HUES6 (cell line): ENCODE measurements around the gene SLC25A39.
A peak's percentile ranks its signal among the peaks of the same experiment; 100 is the strongest.

Source experiments
- H3K27ac ChIP-seq: 2 replicates; pipeline ENCODE4 v1.7.0; 2013; ENCODE audit warnings: low read depth, mild to moderate bottlenecking, low read length, inconsistent platforms
- H3K27me3 ChIP-seq: 2 replicates; pipeline ENCODE4 v1.6.1; 2013; ENCODE audit warnings: low read length; ENCODE audit not compliant: control insufficient read depth, insufficient read depth
- H3K36me3 ChIP-seq: 2 replicates; pipeline ENCODE4 v1.6.1; 2013; ENCODE audit warnings: low read length; ENCODE audit not compliant: control insufficient read depth, insufficient read depth
- H3K4me1 ChIP-seq: 2 replicates; pipeline ENCODE4 v1.6.1; 2013; ENCODE audit warnings: low read length; ENCODE audit not compliant: control insufficient read depth, insufficient read depth
- H3K4me3 ChIP-seq: 2 replicates; pipeline ENCODE4 v1.5.1; 2013; ENCODE audit warnings: low read depth, low read length
- H3K9ac ChIP-seq: one replicate; pipeline ENCODE4 v1.6.1; 2013; ENCODE audit warnings: mild to moderate bottlenecking, low read length
- H3K9me3 ChIP-seq: 2 replicates; pipeline ENCODE4 v1.6.1; 2013; ENCODE audit warnings: low read depth, low read length; ENCODE audit not compliant: control insufficient read depth, insufficient read depth

SLC25A39 gene

DNA sequence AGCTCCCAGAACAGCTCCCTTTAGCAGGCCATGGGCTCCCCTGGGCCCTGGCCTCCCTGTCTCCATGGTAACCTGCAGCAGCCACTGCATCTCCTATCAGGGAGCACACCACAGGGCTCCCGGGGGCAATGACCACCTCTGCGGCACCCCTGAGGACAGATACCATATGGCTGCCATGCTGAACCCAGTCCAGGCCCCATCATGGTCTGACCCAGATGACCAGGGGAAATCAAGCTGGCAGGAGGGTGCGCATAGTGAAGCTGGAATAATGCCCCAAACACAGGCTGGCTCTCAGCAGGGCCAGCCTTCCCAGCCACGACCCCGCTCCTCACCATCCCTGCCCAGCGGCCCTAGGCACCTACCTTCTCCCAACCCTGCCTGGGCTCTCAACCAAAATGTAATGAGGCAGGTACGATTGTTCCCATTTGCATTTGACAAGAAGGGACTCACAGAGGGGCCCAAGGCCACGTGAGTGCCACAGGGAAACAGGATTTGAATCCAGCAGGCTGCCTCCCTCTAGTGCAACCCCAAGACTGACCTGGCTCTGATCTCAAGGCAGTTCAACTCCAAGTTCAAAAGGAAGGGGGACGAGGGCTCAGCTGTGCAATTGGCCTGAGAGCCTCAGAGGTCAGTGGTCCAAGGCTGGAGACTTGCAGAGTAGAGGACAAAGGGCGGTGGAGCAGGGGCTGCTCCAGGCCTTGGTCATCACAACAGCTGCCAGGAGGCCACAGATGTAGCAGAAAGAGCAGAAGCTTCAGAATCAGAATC is 13.8 kb downstream of the SLC25A39 start:
- Histone ChIP-seq H3K9me3 (no peaks in the 10 kb centered on the region), H3K4me3 (no peak overlapping the region), H3K36me3 (no peaks in the 10 kb centered on the region), H3K27me3 (peaks cover 40% of the 10 kb centered on the region), H3K4me1 (peaks cover 42% of the 10 kb centered on the region), H3K9ac (no peak overlapping the region), H3K27ac (no peak overlapping the region)

DNA sequence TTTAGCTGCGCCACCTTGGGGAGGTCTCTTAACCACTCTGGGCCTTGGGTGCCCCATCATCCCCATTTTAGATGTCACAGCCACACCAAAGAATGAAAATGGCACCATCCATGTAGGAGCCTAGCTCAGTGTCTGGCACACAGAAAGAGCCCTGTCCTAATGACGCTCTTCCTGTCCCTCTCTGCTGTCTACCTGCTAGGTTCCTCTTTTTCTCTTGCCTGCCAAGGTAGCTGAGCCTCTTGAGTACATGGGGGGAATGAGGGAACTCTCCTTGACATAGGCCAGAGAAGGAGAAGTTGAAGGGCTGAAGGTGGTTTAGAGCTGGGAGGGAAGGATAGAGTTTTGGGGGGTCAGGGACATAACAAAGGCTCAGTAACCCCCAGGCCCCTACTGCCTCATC is 14.4 kb downstream of the SLC25A39 start:
- Histone ChIP-seq H3K4me1 (peaks cover 39% of the 10 kb centered on the region), H3K9ac (no peak overlapping the region), H3K27me3 (peaks cover 37% of the 10 kb centered on the region), H3K36me3 (no peaks in the 10 kb centered on the region), H3K27ac (no peak overlapping the region), H3K4me3 (no peak overlapping the region), H3K9me3 (no peaks in the 10 kb centered on the region)

DNA sequence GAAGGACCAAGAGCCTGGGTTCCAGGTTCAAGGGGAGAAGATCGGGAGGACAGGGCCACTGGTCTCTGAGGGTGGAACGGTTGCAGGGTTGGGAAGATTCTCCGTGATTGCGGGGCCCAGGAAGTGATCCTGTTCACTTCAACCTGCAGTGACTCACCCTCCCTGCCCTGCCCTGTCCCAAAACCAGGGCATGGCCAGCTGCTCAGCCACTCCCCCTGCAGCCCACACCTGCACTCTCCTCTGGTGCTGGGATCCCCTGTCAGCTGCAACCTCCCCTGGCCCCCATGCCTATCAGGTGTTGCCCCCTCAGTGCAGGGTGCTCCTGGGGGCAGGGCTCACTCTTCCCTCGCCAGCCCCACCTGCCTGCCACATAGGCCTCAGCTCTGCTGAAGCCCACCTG is 15.2 kb downstream of the SLC25A39 start:
- Histone ChIP-seq H3K27ac (no peak overlapping the region), H3K4me3 (peak overlapping the region; percentile 52; the same call in 1 of the 2 replicates), H3K4me1 (peaks cover 36% of the 10 kb centered on the region), H3K27me3 (peaks cover 30% of the 10 kb centered on the region), H3K9ac (no peak overlapping the region), H3K9me3 (no peaks in the 10 kb centered on the region), H3K36me3 (no peaks in the 10 kb centered on the region)

DNA sequence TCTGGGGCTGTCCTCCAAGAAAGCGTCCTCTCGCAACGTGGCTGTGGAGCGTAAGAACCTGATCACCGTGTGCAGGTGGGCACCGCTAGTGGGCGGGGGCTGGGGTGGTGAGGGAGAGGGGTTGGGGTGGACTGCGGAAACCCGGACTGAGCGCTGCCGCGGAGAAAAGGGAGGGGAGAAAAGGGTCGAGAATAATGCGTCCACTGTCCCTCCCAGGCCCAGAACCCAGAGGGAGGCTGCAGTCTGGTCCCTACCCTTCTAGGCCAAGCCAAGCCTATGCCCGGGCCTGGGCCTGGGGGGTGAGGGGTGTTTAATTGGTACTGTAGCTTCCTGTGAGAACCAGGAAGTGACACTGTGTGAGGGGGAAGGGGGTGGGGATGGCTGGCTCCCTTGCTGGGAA is 15.8 kb downstream of the SLC25A39 start:
- no peak overlapping the region for H3K27ac ChIP-seq
- H3K9me3 ChIP-seq: no peaks in the 10 kb centered on the region
- peaks cover 24% of the 10 kb centered on the region for H3K27me3 ChIP-seq
- no peaks in the 10 kb centered on the region for H3K36me3 ChIP-seq
- peaks cover 36% of the 10 kb centered on the region for H3K4me1 ChIP-seq
- H3K9ac ChIP-seq: no peak overlapping the region
- H3K4me3 ChIP-seq: peak overlapping the region; percentile 52

DNA sequence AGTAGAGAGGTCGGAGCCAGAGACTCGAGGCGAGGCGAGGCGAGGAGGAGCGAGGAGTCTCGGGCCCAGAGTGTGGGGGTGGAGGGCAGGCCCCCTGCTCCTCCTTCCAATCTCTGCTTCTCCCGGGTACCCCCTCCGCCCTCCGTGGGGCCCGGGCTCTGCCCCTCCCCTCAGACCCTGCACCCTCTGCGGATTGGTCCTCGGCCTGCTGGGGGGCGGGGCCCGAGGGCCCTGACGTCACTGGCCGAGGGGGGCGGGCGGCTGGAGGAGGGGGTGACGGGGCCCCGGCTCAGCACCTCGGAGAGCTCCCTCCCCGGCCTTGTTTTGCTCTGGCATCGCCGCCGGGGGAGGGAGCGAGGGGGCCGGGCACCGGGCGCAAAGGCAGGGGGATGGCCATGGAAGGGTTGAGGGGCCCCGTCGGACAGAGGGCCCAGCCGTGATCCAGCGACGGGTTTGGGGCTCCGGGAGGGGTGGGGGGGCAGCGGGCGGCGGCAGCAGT is 16.3 kb downstream of the SLC25A39 start, which contains the start of gene RUNDC3A:
RUNDC3A (plus strand) TSS at position 282 of the 499 bp plus-strand sequence. CDS start 232 bp downstream, outside the sequence.
- H3K9me3 ChIP-seq: no peaks in the 10 kb centered on the region
- peaks cover 36% of the 10 kb centered on the region for H3K4me1 ChIP-seq
- no peak within 1 kb of the TSS for H3K27ac ChIP-seq
- H3K9ac ChIP-seq: peak within 1 kb of the TSS; percentile 35
- H3K36me3 ChIP-seq: no peaks in the 10 kb centered on the region
- peak within 1 kb of the TSS; percentile 76 for H3K4me3 ChIP-seq
- H3K27me3 ChIP-seq: peaks cover 21% of the 10 kb centered on the region; the same call in 1 of the 2 replicates

DNA sequence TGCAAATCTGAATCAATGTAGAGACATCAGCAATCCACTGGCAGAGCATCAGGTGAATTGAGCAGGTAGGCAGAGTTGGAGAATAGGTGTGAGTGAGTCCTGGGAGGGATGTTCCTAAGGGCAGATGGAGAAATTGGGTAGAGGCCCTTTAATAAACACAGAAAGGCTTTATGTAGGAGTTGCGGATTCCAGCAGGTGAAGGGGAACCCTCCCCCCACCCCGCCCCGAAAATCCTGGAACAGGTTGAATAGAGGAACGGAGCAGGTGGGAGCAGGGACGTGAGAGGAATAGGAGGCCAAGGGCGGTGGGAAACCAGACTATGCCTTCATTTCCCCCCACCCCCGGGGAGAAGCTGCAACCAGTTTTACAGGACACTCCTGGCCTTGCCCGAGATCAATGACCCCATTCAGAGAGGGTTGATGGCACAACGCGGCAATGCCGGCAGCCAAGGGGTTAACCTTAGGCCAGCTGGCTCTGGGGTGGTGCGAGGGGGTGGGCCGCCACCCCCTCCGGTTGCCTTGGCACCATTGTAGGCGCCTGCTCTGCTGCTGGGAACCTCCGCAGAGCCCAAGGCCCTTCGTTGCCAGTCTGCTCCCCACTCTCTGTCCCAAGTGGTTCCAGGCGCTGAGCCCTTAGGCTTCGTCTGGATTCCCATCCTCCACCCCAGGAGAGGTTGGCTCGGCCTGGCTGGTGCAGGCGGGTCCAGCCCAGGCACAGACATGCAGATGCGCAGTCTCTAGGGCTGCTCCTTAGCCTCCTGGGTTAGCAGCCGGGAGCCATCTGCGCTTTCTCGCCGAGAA is 17.0 kb downstream of the SLC25A39 start:
- Histone ChIP-seq H3K27ac (no peak overlapping the region), H3K36me3 (no peaks in the 10 kb centered on the region), H3K4me3 (peak overlapping the region; percentile 76), H3K9ac (peak overlapping the region; percentile 35), H3K4me1 (peaks cover 33% of the 10 kb centered on the region), H3K9me3 (no peaks in the 10 kb centered on the region), H3K27me3 (peaks cover 14% of the 10 kb centered on the region; the same call in 1 of the 2 replicates)

DNA sequence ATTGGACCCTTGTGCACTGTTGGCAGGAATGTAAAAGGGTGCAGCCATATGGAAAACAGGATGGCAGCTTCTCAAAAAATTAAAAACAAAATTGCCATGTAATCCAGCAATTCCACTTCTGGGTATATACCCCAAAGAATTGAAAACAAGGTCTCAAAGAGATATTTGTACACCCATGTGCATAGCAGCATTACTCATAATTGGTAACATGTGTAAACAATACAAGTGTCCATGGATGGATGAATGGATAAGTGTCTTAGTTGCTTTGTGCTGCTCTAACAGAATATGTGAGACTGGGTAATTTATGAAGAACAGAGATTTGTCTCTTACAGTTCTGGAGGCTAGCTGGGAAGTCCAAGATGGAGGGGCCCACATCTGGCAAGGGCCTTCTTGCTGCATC is 20.0 kb downstream of the SLC25A39 start:
- H3K36me3 ChIP-seq: no peaks in the 10 kb centered on the region
- H3K9ac ChIP-seq: no peak overlapping the region
- H3K4me1 ChIP-seq: peaks cover 15% of the 10 kb centered on the region
- no peak overlapping the region for H3K27ac ChIP-seq
- peaks cover 8% of the 10 kb centered on the region; the same call in 1 of the 2 replicates for H3K27me3 ChIP-seq
- H3K9me3 ChIP-seq: no peaks in the 10 kb centered on the region
- no peak overlapping the region for H3K4me3 ChIP-seq

DNA sequence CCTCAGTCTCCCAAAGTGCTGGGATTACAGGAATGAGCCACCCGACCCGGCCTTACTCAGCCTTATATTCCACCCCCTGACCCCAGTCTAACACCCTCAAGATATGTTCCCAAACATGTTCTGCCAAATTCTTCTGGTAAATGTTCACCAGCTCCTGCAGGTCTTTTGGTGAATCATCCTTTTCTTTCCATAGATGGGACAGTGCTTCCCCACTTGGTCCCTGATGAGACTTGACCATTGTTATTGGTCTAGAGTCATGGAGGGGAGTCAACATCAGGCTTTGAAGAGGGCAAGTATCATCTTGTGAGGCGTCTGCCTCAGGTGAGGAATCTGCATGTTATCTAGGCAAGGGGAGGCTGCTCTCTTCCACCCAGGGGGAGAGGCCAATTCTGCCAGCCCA is 26.6 kb downstream of the SLC25A39 start:
- H3K9ac ChIP-seq: no peak overlapping the region
- H3K27ac ChIP-seq: no peak overlapping the region
- H3K27me3 ChIP-seq: no peaks in the 10 kb centered on the region
- no peaks in the 10 kb centered on the region for H3K9me3 ChIP-seq
- H3K36me3 ChIP-seq: no peaks in the 10 kb centered on the region
- H3K4me3 ChIP-seq: no peak overlapping the region
- H3K4me1 ChIP-seq: no peaks in the 10 kb centered on the region

DNA sequence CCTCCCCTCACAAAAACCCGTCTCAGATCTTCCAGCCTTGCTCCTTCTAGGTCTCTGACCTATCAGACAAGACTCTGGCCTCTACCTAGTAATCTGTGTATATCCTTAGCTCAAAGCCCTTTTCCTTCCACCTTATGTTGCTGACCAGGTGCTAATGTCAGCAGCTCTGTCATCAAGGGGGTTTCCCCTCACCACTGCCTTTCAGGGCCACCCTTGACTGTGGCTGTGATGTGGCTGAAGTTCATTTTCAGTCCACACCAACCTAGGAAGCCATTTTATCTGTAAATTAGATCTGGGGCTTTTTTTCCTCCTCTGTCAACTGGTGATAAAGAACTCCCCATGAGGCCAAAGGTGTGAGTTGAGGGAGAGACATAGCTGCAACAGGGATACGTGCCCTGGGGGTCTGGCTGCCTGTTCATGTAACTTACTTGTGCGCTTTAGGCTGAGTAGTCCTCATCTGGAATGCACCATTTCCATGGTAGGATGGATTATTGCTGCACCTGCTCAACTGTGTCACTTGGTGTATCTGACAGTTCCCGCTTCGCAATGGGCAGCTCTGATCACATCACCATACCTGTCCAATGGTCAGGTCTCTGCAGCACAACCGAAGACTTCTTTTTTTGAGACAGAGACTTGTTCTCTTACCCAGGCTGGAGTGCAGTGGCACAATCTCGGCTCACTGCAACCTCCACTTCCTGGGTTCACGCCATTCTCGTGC is 31.0 kb downstream of the SLC25A39 start:
- Histone ChIP-seq H3K4me1 (no peaks in the 10 kb centered on the region), H3K36me3 (no peaks in the 10 kb centered on the region), H3K4me3 (no peak overlapping the region), H3K9ac (no peak overlapping the region), H3K27me3 (no peaks in the 10 kb centered on the region), H3K27ac (no peak overlapping the region), H3K9me3 (no peaks in the 10 kb centered on the region)

DNA sequence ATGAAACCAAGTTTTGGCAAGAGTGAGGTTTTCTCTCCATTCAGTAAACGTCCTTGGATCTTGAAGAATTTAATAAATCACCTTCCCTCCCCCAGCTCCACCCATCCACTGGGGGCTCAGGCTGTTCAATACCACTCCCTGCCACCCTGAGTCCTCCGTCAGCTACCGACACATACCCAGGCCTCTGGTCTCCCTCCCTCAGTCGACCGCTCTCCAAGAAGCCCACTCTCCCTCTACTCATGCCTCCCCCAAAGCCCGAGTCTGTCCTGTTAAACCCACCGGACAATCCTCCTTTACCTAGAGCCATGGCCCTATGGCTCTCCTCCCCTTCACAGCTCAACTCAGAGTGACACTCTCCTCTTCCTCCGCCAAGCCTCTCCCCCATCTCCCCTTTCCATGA is 37.0 kb downstream of the SLC25A39 start:
- Histone ChIP-seq H3K36me3 (no peaks in the 10 kb centered on the region), H3K4me3 (no peak overlapping the region), H3K27ac (no peak overlapping the region), H3K4me1 (no peaks in the 10 kb centered on the region), H3K9me3 (no peaks in the 10 kb centered on the region), H3K9ac (no peak overlapping the region), H3K27me3 (no peaks in the 10 kb centered on the region)
